Measurements from ENCODE around the gene CDKN1A. TPM values are rescaled to one million over a fixed set of nuclear protein-coding genes. Genes with fewer than 3 reads are reported as not detected.
A peak's percentile ranks its signal among the peaks of the same experiment; 100 is the strongest.

Gene CDKN1A
- total RNA-seq, 1 donor from 2014 or later: 63.8 TPM

GRCh38 chr6:36724514-36725390 lies 46.2 kb downstream of the CDKN1A start:
- intact Hi-C loops (cut with DNase I): loop anchor here (2.0 kb wide), 2 partner anchors 102 to 110 kb away; no protein-coding TSS in a partner anchor

DNA sequence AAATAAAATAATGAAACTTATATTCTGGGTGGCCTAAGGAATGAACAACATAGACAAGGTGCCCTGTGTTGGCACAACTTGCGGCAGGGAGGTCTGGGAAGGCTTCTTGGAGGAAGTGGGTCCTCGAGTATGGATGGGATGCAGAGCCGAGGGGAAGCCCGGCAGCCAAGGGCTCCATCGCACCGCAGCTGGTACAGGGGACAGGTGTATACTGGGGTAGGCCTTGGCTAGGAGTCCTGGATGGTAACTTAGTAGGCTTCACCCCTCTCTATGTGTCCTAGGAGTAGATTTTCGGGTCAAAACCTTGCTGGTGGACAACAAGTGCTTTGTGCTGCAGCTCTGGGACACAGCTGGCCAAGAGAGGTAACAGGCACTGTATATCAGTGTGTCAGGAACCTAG lies 47.1 kb downstream of the CDKN1A start:
- no peak for DNase-seq (ENCODE audit: missing footprints)
- ATAC-seq: no peak
- intact Hi-C loops (cut with DNase I): loop anchor here (2.0 kb wide), 2 partner anchors 103 to 111 kb away; no protein-coding TSS in a partner anchor

More at GRCh38 chr6:36724514-36725390, 46.2 kb downstream of the CDKN1A start:
- DNase-seq (ENCODE audit: missing footprints) (no peak), ATAC-seq (peak; percentile 64)

GRCh38 chr6:36727505-36728021 lies 49.0 kb downstream of the CDKN1A start:
- intact Hi-C loops (cut with DNase I): no loop called here
- DNase-seq (ENCODE audit: missing footprints): no peak
- peak; percentile 23 for ATAC-seq

- DNase-seq (ENCODE audit: missing footprints) (no peak), ATAC-seq (peak; percentile 24)
- intact Hi-C loops (cut with DNase I): no loop called here
Measured at GRCh38 chr6:36728289-36729160, 50.0 kb downstream of the CDKN1A start.

DNA sequence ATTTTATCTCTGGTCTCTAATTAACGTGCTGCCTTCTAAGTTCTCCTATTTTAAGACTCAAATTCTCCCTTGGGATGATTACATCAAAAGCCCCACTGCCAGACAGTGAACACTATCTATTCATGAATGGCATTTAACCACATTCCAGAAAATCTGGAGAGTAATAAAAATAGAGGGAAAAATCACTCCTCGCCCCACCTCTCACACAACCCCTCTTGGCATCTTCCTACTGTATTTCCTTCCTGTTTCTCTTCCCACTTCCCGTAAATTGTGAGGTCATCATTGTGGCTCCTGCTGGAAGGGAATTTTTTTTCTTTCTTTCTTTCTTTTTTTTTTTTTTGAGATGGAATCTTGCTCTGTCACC lies 50.6 kb downstream of the CDKN1A start:
- DNase-seq (ENCODE audit: missing footprints): no peak
- ATAC-seq: no peak
- intact Hi-C loops (cut with DNase I): no loop called here

DNA sequence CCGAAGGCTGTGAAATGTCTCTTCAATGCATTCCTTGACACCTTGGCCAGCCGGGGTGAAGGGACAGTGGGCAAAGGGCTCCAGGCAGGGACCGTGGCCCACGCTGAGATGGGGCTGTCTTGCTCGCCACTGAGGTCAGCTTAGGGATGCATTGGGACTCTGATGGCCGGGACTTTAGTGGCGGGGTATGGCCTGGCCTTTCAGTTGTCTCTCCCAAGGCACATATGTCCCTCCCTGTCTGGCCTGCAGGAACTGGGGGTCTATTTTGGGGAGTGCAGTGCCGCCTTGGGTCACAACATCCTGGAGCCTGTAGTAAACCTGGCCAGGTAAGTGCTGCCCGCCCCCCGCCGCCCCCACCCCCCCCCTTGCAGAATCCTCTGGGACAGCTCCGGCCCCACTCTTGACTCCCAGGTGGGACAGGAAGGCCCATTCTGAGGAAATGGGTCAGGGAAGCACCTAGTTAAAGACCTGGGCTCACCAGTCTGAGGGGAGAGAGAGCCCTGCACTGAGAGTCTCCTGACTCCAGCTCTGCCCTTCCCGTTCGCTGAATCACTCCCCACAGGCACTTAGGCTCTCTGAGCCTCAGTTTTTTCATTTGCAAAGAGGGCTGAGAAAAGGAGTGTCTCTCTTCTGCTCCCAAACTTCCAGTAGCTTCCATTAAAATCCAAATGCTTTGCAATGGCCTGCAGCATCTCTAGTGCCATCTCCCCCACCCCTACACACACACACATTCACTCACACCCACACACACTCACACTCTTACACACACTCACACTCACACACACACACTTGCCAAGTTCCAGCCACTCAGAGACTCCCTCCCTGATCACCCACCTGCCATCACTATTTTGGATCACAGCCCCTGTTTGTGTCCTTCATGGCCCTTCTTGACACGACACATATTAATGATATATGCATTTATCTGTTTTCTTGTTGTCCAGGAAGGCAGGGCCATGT lies 52.2 kb downstream of the CDKN1A start:
- ATAC-seq (no peak), DNase-seq (ENCODE audit: missing footprints) (no peak)
- intact Hi-C loops (cut with DNase I): no loop called here

DNA sequence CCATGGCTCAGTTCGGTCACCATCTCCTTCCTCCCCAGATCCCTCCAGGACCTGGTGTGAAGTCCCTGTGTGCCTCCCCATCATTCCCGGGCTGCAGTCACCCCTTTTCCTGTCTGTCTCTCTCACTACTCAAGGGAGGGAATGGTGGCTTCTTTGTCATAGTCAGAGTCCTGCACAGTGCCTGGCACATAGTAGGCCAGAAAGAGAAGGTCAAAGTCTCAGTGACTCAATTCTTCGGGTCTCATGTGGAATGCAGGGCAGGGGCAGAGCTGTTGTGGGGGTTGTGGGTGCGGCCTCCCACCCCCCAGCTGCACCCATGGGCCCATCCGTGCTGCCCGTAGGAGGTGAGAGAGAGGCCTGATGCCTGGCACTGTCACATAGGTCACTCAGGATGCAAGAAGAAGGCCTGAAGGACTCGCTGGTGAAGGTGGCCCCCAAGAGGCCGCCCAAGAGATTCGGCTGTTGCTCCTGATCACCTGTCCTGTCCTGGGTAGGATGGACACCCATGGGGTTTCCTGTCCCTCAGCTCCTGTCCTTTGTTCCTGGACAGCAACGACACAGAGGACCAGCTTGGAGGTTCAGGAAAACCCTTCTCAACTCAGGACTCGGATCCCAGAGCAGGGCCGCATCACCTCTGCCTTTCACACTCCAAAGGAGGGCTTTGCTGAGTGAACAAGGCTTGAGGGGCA lies 53.3 kb downstream of the CDKN1A start:
- DNase-seq (ENCODE audit: missing footprints): no peak
- ATAC-seq: no peak
- intact Hi-C loops (cut with DNase I): no loop called here

DNA sequence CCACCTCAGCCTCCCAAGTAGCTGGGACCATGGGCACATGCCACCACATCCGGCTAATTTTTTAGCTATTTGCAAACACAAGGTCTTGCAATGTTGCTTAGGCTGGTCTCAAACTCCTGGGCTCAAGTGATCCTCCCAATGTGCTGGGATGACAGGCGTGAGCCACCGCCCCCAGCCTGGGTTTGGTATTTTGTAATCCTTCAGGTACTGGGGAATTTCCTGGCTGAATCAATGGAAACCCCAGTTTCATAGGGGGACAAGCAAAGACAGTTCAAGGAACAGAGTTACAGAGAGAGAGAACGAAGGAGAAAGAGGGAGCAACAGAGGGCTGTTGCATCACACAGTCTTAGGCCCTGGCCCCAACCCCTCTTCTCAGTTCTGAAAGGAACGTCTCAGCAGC lies 54.8 kb downstream of the CDKN1A start:
- intact Hi-C loops (cut with DNase I): no loop called here
- ATAC-seq: no peak
- DNase-seq (ENCODE audit: missing footprints): no peak

DNA sequence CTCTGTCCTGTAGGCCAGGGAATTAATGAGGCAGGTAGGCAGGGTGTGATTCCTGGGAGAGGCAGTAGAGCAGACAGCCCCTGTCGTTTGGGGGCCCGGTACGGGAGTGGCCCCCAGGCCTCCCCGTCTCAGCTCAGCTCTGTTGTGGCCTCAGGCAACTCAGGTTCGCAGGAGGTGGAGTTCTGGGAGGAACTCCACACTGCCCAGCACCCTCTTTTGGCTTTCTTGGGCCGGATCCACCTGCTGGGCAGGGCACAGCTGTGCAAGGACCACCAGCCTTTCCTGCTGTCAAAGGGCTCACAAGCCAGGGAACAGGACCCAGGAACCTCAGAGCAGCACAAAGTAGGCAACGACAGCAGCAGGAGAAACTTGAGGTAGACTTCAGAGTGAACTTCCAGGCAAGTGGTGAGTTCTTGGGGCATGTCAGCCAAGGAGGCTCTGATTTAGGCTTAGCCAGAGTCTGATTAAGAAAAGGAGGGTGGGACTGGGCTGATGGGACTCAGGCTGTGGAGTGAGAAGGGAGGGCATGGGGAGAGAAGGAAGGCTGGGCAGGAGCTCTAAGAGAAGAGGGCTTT lies 56.1 kb downstream of the CDKN1A start:
- intact Hi-C loops (cut with DNase I): loop anchor here (2.0 kb wide), 1 partner anchor 54 kb away; no protein-coding TSS in a partner anchor
- no peak for ATAC-seq

DNA sequence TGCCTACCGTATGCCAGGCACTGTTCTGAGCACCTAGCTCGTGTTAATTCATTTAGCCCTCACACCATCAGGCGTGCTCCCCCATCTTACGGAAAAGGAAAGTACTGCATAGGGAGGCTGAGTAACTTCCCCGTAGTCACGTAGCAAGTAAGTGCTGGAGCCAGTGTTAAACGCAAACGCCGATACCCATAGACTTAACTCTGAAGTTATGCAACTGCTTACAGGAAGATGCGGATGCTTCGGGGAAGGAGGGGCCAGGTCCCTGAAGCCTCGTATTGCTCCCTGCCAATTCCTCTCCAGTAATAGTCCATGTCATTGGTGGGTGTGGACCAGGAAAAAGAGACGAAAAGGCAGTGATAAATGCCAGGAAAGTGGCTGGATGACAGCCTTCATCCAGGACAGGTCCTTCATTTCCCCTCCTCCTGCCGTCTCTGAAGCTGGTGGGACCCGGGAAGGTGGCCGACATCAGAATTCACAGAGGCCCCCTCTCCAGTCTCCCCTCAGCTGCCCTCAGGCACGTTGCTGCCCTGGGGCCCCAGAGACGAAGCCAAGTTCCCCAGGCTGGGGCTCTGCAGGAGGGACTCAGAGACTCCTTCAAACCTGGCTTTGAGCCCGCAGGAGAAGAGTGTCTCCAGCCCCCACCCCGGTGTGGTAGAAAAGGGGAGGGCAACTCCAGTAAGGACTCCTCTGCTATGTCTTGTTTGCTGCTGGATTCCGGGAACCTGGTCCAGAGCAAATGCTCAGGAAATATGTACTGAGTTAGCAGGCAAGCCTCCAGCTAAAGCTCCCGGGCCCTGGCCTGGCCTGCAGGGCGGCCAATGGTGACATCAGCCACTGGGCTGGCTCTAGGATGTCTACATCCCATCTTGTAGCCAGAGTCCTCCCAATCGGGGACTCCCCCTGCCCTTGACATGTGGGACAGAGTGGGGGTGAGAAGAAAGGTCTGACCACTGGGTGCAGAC lies 56.9 kb downstream of the CDKN1A start:
- peak; percentile 88 for DNase-seq (ENCODE audit: missing footprints)
- intact Hi-C loops (cut with DNase I): loop anchor here (2.0 kb wide), 1 partner anchor 55 kb away; no protein-coding TSS in a partner anchor
- ATAC-seq: peak; percentile 92

More for the DNA sequence above, 56.1 kb downstream of the CDKN1A start:
- DNase-seq (ENCODE audit: missing footprints): no peak

Other genes with a start within 250 kb of the CDKN1A start
- gene PXT1, start 235.9 kb upstream of the CDKN1A start, total RNA-seq: not detected
- 26.4 TPM for gene KCTD20, start 235.7 kb upstream of the CDKN1A start, total RNA-seq
- 22.6 TPM for gene STK38, start 131.2 kb upstream of the CDKN1A start, total RNA-seq
- gene SRSF3, start 84.4 kb upstream of the CDKN1A start, total RNA-seq: 119 TPM
- 0.08 TPM for gene RAB44, start 19.1 kb downstream of the CDKN1A start, total RNA-seq
- 10.9 TPM for gene CPNE5, start 160.7 kb downstream of the CDKN1A start, total RNA-seq
- gene PPIL1, start 196.1 kb downstream of the CDKN1A start, total RNA-seq: 70.1 TPM
- gene C6orf89, start 207.2 kb downstream of the CDKN1A start, total RNA-seq: 79.4 TPM